ENCODE measurements around the gene INTS1.

The INTS1 gene

GRCh38 chr7:1539882-1540775, 35.9 kb upstream of the INTS1 start:
- H3K4me1 ChIP-seq (ENCODE audit: insufficient read depth, low read length) = peaks cover 16% of the 10 kb centered on the region
- no peak overlapping the region for H3K27ac ChIP-seq (ENCODE audit: low read depth, low read length)

GRCh38 chr7:1539181-1539881, 35.1 kb upstream of the INTS1 start:
- peak overlapping the region; percentile 97 for H3K27ac ChIP-seq (ENCODE audit: low read depth, low read length)
- no peaks in the 10 kb centered on the region for H3K9me3 ChIP-seq (ENCODE audit: low read length)
- peaks cover 16% of the 10 kb centered on the region for H3K4me1 ChIP-seq (ENCODE audit: insufficient read depth, low read length)
- H3K4me3 ChIP-seq (ENCODE audit: low read depth in 1 of 2, low read length in 2 of 2) = no peak overlapping the region
- no peaks in the 10 kb centered on the region for H3K27me3 ChIP-seq (ENCODE audit: control insufficient read depth in 1 of 2, insufficient read depth in 2 of 2, low read length in 2 of 2)
- peaks cover 11% of the 10 kb centered on the region for H3K36me3 ChIP-seq (ENCODE audit: insufficient read depth, low read length)
- no peak overlapping the region for H3K9ac ChIP-seq (ENCODE audit: low read length)

More at GRCh38 chr7:1539882-1540775, 35.9 kb upstream of the INTS1 start:
- H3K36me3 ChIP-seq (ENCODE audit: insufficient read depth, low read length) = peaks cover 11% of the 10 kb centered on the region
- H3K4me3 ChIP-seq (ENCODE audit: low read depth in 1 of 2, low read length in 2 of 2) = no peak overlapping the region
- H3K9ac ChIP-seq (ENCODE audit: low read length) = no peak overlapping the region
- H3K9me3 ChIP-seq (ENCODE audit: low read length) = no peaks in the 10 kb centered on the region
- H3K27me3 ChIP-seq (ENCODE audit: control insufficient read depth in 1 of 2, insufficient read depth in 2 of 2, low read length in 2 of 2) = no peaks in the 10 kb centered on the region

GRCh38 chr7:1538544-1539180, 34.5 kb upstream of the INTS1 start:
- Histone ChIP-seq H3K27me3 (ENCODE audit: control insufficient read depth in 1 of 2, insufficient read depth in 2 of 2, low read length in 2 of 2) (no peaks in the 10 kb centered on the region), H3K4me3 (ENCODE audit: low read depth in 1 of 2, low read length in 2 of 2) (peak overlapping the region in 1 of 2 donors; percentile 24), H3K9me3 (ENCODE audit: low read length) (no peaks in the 10 kb centered on the region), H3K27ac (ENCODE audit: low read depth, low read length) (peak overlapping the region; percentile 97), H3K4me1 (ENCODE audit: insufficient read depth, low read length) (peaks cover 20% of the 10 kb centered on the region), H3K9ac (ENCODE audit: low read length) (no peak overlapping the region), H3K36me3 (ENCODE audit: insufficient read depth, low read length) (peaks cover 11% of the 10 kb centered on the region)

GRCh38 chr7:1537535-1538412, 33.6 kb upstream of the INTS1 start:
- Histone ChIP-seq H3K27me3 (ENCODE audit: control insufficient read depth in 1 of 2, insufficient read depth in 2 of 2, low read length in 2 of 2) (no peaks in the 10 kb centered on the region), H3K36me3 (ENCODE audit: insufficient read depth, low read length) (peaks cover 11% of the 10 kb centered on the region), H3K4me3 (ENCODE audit: low read depth in 1 of 2, low read length in 2 of 2) (peak overlapping the region; percentile 63 to 67), H3K9me3 (ENCODE audit: low read length) (no peaks in the 10 kb centered on the region), H3K4me1 (ENCODE audit: insufficient read depth, low read length) (peaks cover 29% of the 10 kb centered on the region), H3K27ac (ENCODE audit: low read depth, low read length) (peak overlapping the region; percentile 97), H3K9ac (ENCODE audit: low read length) (peak overlapping the region; percentile 94)

- H3K36me3 ChIP-seq (ENCODE audit: insufficient read depth, low read length) = peaks cover 11% of the 10 kb centered on the region
- peak overlapping the region; percentile 63 to 67 for H3K4me3 ChIP-seq (ENCODE audit: low read depth in 1 of 2, low read length in 2 of 2)
- peak overlapping the region; percentile 94 for H3K9ac ChIP-seq (ENCODE audit: low read length)
- no peaks in the 10 kb centered on the region for H3K9me3 ChIP-seq (ENCODE audit: low read length)
- no peaks in the 10 kb centered on the region for H3K27me3 ChIP-seq (ENCODE audit: control insufficient read depth in 1 of 2, insufficient read depth in 2 of 2, low read length in 2 of 2)
- H3K4me1 ChIP-seq (ENCODE audit: insufficient read depth, low read length) = peaks cover 35% of the 10 kb centered on the region
- H3K27ac ChIP-seq (ENCODE audit: low read depth, low read length) = peak overlapping the region; percentile 97
These were observed 32.8 kb upstream of the INTS1 start for GRCh38 chr7:1536743-1537534.

GRCh38 chr7:1536455-1536742, 32.2 kb upstream of the INTS1 start:
- H3K36me3 ChIP-seq (ENCODE audit: insufficient read depth, low read length) = peaks cover 10% of the 10 kb centered on the region
- H3K4me3 ChIP-seq (ENCODE audit: low read depth in 1 of 2, low read length in 2 of 2) = peak overlapping the region in 1 of 2 donors; percentile 28

GRCh38 chr7:1535701-1536454, 31.7 kb upstream of the INTS1 start:
- no peak overlapping the region for H3K4me3 ChIP-seq (ENCODE audit: low read depth in 1 of 2, low read length in 2 of 2)
- peaks cover 5% of the 10 kb centered on the region for H3K36me3 ChIP-seq (ENCODE audit: insufficient read depth, low read length)
- H3K27ac ChIP-seq (ENCODE audit: low read depth, low read length) = peak overlapping the region; percentile 97
- peak overlapping the region; percentile 94 for H3K9ac ChIP-seq (ENCODE audit: low read length)
- H3K4me1 ChIP-seq (ENCODE audit: insufficient read depth, low read length) = peaks cover 41% of the 10 kb centered on the region
- H3K9me3 ChIP-seq (ENCODE audit: low read length) = no peaks in the 10 kb centered on the region
- no peaks in the 10 kb centered on the region for H3K27me3 ChIP-seq (ENCODE audit: control insufficient read depth in 1 of 2, insufficient read depth in 2 of 2, low read length in 2 of 2)

More at GRCh38 chr7:1536455-1536742, 32.2 kb upstream of the INTS1 start:
- peaks cover 41% of the 10 kb centered on the region for H3K4me1 ChIP-seq (ENCODE audit: insufficient read depth, low read length)
- peak overlapping the region; percentile 97 for H3K27ac ChIP-seq (ENCODE audit: low read depth, low read length)
- peak overlapping the region; percentile 94 for H3K9ac ChIP-seq (ENCODE audit: low read length)
- no peaks in the 10 kb centered on the region for H3K9me3 ChIP-seq (ENCODE audit: low read length)
- H3K27me3 ChIP-seq (ENCODE audit: control insufficient read depth in 1 of 2, insufficient read depth in 2 of 2, low read length in 2 of 2) = no peaks in the 10 kb centered on the region

- H3K9ac ChIP-seq (ENCODE audit: low read length) = no peak overlapping the region
- H3K36me3 ChIP-seq (ENCODE audit: insufficient read depth, low read length) = no peaks in the 10 kb centered on the region
- H3K4me3 ChIP-seq (ENCODE audit: low read depth in 1 of 2, low read length in 2 of 2) = no peak overlapping the region
- H3K27me3 ChIP-seq (ENCODE audit: control insufficient read depth in 1 of 2, insufficient read depth in 2 of 2, low read length in 2 of 2) = peaks cover 0 to under 1% of the 10 kb centered on the region in 2 donors
- peak overlapping the region; percentile 42 for H3K27ac ChIP-seq (ENCODE audit: low read depth, low read length)
- H3K4me1 ChIP-seq (ENCODE audit: insufficient read depth, low read length) = peaks cover 41% of the 10 kb centered on the region
- H3K9me3 ChIP-seq (ENCODE audit: low read length) = no peaks in the 10 kb centered on the region
These were observed 30.9 kb upstream of the INTS1 start for GRCh38 chr7:1535100-1535458.

- Histone ChIP-seq H3K27me3 (ENCODE audit: control insufficient read depth in 1 of 2, insufficient read depth in 2 of 2, low read length in 2 of 2) (peaks cover 0 to 6% of the 10 kb centered on the region in 2 donors), H3K9me3 (ENCODE audit: low read length) (no peaks in the 10 kb centered on the region), H3K4me3 (ENCODE audit: low read depth in 1 of 2, low read length in 2 of 2) (no peak overlapping the region), H3K9ac (ENCODE audit: low read length) (no peak overlapping the region), H3K4me1 (ENCODE audit: insufficient read depth, low read length) (peaks cover 41% of the 10 kb centered on the region), H3K27ac (ENCODE audit: low read depth, low read length) (peak overlapping the region; percentile 42), H3K36me3 (ENCODE audit: insufficient read depth, low read length) (no peaks in the 10 kb centered on the region)
These were observed 30.3 kb upstream of the INTS1 start for GRCh38 chr7:1534330-1535099.

Measured in muscle layer of colon (tissue), 2 donors.